Measurements from ENCODE around the gene GDF10. TPM values are rescaled to one million over a fixed set of nuclear protein-coding genes. Genes with fewer than 3 reads are reported as not detected.

The GDF10 gene
- total and polyA plus RNA-seq, 9 of the 15 experiments (the other 6 are each of a cell fraction or from before 2014, with no cell fraction given) = 0.03 to 0.20 (median 0.11) TPM; not detected in 6

GRCh38 chr10:47326927-47327330 lies 26.9 kb downstream of the GDF10 start (continued):
- TF ChIP-seq ZNF134 (CRISPR knock-in tag; conservative IDR thresholded peaks at IDR 0.05) (0 out of 2 replicates have a peak, but pooled peaks have one; percentile 31), HMGN3 (IDR thresholded peaks at IDR 0.05; ENCODE audit: borderline replicate concordance, extremely low read depth, insufficient read length, low read depth, low read length) (peak; percentile 36), MAFK (IDR thresholded peaks at IDR 0.05; ENCODE audit: low read length) (no peak), IFI16 (CRISPR knock-in tag; IDR thresholded peaks at IDR 0.05) (no peak), JUN (IDR thresholded peaks at IDR 0.05; ENCODE audit: borderline replicate concordance, low read depth, low read length) (0 out of 2 replicates have a peak, but pooled peaks have one; percentile 9), JUN (CRISPR knock-in tag; IDR thresholded peaks at IDR 0.05; ENCODE audit: borderline replicate concordance) (no peak), HBP1 (CRISPR knock-in tag; IDR thresholded peaks at IDR 0.05) (0 out of 2 replicates have a peak, but pooled peaks have one; percentile 56), BHLHE40 (IDR thresholded peaks at IDR 0.05; ENCODE audit: low read length) (peak; percentile 100), MCM5 (IDR thresholded peaks at IDR 0.05; ENCODE audit: low read depth) (no peak), ZNF124 (CRISPR knock-in tag; IDR thresholded peaks at IDR 0.05) (no peak), KLF16 (IDR thresholded peaks at IDR 0.05) (no peak), ZZZ3 (IDR thresholded peaks at IDR 0.05) (no peak), ZNF644 (tag; IDR thresholded peaks at IDR 0.05; ENCODE audit: low read depth) (no peak), EP400 (IDR thresholded peaks at IDR 0.05) (peak; percentile 42; the same call in 1 of the 2 replicates), GATAD2A (IDR thresholded peaks at IDR 0.05) (peak; percentile 52; the same call in 1 of the 2 replicates)
- TF ChIP-seq, protein P1, sequence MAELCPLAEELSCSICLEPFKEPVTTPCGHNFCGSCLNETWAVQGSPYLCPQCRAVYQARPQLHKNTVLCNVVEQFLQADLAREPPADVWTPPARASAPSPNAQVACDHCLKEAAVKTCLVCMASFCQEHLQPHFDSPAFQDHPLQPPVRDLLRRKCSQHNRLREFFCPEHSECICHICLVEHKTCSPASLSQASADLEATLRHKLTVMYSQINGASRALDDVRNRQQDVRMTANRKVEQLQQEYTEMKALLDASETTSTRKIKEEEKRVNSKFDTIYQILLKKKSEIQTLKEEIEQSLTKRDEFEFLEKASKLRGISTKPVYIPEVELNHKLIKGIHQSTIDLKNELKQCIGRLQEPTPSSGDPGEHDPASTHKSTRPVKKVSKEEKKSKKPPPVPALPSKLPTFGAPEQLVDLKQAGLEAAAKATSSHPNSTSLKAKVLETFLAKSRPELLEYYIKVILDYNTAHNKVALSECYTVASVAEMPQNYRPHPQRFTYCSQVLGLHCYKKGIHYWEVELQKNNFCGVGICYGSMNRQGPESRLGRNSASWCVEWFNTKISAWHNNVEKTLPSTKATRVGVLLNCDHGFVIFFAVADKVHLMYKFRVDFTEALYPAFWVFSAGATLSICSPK (IDR thresholded peaks at IDR 0.05; ENCODE audit: borderline replicate concordance) = no peak
- TF ChIP-seq, protein P2, sequence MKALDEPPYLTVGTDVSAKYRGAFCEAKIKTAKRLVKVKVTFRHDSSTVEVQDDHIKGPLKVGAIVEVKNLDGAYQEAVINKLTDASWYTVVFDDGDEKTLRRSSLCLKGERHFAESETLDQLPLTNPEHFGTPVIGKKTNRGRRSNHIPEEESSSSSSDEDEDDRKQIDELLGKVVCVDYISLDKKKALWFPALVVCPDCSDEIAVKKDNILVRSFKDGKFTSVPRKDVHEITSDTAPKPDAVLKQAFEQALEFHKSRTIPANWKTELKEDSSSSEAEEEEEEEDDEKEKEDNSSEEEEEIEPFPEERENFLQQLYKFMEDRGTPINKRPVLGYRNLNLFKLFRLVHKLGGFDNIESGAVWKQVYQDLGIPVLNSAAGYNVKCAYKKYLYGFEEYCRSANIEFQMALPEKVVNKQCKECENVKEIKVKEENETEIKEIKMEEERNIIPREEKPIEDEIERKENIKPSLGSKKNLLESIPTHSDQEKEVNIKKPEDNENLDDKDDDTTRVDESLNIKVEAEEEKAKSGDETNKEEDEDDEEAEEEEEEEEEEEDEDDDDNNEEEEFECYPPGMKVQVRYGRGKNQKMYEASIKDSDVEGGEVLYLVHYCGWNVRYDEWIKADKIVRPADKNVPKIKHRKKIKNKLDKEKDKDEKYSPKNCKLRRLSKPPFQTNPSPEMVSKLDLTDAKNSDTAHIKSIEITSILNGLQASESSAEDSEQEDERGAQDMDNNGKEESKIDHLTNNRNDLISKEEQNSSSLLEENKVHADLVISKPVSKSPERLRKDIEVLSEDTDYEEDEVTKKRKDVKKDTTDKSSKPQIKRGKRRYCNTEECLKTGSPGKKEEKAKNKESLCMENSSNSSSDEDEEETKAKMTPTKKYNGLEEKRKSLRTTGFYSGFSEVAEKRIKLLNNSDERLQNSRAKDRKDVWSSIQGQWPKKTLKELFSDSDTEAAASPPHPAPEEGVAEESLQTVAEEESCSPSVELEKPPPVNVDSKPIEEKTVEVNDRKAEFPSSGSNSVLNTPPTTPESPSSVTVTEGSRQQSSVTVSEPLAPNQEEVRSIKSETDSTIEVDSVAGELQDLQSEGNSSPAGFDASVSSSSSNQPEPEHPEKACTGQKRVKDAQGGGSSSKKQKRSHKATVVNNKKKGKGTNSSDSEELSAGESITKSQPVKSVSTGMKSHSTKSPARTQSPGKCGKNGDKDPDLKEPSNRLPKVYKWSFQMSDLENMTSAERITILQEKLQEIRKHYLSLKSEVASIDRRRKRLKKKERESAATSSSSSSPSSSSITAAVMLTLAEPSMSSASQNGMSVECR (CRISPR knock-in tag; IDR thresholded peaks at IDR 0.05) = no peak
- TF ChIP-seq, protein P3, sequence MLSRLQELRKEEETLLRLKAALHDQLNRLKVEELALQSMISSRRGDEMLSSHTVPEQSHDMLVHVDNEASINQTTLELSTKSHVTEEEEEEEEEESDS (CRISPR knock-in tag; IDR thresholded peaks at IDR 0.05) = no peak
- TF ChIP-seq, protein P4, sequence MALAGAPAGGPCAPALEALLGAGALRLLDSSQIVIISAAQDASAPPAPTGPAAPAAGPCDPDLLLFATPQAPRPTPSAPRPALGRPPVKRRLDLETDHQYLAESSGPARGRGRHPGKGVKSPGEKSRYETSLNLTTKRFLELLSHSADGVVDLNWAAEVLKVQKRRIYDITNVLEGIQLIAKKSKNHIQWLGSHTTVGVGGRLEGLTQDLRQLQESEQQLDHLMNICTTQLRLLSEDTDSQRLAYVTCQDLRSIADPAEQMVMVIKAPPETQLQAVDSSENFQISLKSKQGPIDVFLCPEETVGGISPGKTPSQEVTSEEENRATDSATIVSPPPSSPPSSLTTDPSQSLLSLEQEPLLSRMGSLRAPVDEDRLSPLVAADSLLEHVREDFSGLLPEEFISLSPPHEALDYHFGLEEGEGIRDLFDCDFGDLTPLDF (CRISPR knock-in tag; IDR thresholded peaks at IDR 0.05) = no peak
- TF ChIP-seq, protein P5, sequence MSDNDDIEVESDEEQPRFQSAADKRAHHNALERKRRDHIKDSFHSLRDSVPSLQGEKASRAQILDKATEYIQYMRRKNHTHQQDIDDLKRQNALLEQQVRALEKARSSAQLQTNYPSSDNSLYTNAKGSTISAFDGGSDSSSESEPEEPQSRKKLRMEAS (CRISPR knock-in tag; IDR thresholded peaks at IDR 0.05) = 0 out of 2 replicates have a peak, but pooled peaks have one; percentile 24

All from K562 (cell line).